Panc1 (cell line): ENCODE data around the gene SIRPB2.

Experiments used
- SIN3A ChIP-seq: IDR thresholded peaks from 2 replicates; pipeline ENCODE4 v1.6.1; 2012; ENCODE audit warnings: low read depth, mild to moderate bottlenecking, low read length, moderate library complexity, borderline replicate concordance; ENCODE audit not compliant: insufficient read depth
- TF ChIP-seq, protein P1 (sequence below): fragments of 450-650 bp; IDR thresholded peaks from 2 replicates; pipeline ENCODE4 v1.5.1; 2017; ENCODE audit warnings: mild to moderate bottlenecking

DNA sequence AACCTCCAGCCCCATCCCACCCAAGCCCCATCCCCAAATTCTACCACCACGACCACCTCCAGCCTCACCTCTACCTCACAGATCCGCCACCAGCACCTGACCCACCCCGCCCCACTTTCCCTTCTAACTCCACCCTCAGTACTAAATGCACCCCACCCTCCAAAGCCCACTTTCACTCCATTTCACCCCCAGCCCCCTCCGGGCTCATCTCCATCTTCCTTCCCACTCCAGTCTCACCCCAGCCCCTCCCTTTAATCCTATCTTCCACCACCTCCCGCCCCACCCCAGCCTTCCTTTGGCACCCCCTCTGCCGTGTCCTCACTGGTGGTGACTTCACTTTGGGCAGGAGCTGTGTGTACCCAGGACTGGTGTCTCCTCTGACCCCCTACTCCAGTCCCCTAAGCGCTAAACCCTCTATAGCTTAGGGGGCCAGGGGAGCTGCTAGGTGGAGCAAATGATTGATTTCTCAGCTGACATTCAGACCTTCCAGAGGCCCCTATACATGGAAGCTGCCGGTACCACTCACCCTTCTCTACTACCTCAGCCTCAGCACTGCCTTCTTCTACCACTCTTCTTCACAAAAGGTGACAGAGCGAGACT, 21.8 kb downstream of the SIRPB2 start:
- TF ChIP-seq SIN3A = no peak
- TF ChIP-seq, protein P1, sequence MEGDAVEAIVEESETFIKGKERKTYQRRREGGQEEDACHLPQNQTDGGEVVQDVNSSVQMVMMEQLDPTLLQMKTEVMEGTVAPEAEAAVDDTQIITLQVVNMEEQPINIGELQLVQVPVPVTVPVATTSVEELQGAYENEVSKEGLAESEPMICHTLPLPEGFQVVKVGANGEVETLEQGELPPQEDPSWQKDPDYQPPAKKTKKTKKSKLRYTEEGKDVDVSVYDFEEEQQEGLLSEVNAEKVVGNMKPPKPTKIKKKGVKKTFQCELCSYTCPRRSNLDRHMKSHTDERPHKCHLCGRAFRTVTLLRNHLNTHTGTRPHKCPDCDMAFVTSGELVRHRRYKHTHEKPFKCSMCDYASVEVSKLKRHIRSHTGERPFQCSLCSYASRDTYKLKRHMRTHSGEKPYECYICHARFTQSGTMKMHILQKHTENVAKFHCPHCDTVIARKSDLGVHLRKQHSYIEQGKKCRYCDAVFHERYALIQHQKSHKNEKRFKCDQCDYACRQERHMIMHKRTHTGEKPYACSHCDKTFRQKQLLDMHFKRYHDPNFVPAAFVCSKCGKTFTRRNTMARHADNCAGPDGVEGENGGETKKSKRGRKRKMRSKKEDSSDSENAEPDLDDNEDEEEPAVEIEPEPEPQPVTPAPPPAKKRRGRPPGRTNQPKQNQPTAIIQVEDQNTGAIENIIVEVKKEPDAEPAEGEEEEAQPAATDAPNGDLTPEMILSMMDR = no peak
